HepG2 (cell line): ENCODE measurements around the gene OR1F1. TPM values are rescaled to one million over a fixed set of nuclear protein-coding genes. Genes with fewer than 3 reads are reported as not detected.

Source experiments
- EZH2 ChIP-seq: conservative IDR thresholded peaks from 2 replicates; pipeline ENCODE4 v1.6.1; 2012; ENCODE audit warnings: mild to moderate bottlenecking, low read depth, low read length, moderate library complexity
- FOXJ3 ChIP-seq: sonication (generic); formaldehyde crosslinking; IDR thresholded peaks from 2 replicates; pipeline ENCODE4 v1.4.0; 2020; ENCODE audit warnings: missing genetic modification reagents, mild to moderate bottlenecking, borderline replicate concordance
- KDM3A ChIP-seq: IDR thresholded peaks from 2 replicates; pipeline ENCODE4 v1.6.1; 2018; ENCODE audit warnings: low read depth, missing compliant biosample characterization
- KLF15 ChIP-seq: sonication (generic); formaldehyde crosslinking; IDR thresholded peaks from 2 replicates; pipeline ENCODE4 v1.8.1; 2023; ENCODE audit warnings: borderline replicate concordance, mild to moderate bottlenecking, inconsistent platforms, missing genetic modification reagents, mixed read lengths
- MAFF ChIP-seq: IDR thresholded peaks from 2 replicates; pipeline ENCODE4 v1.6.1; 2011; ENCODE audit warnings: low read depth, low read length, improper control_type of control experiment
- MXI1 ChIP-seq: IDR thresholded peaks from 3 replicates; pipeline ENCODE4 v1.6.1; 2012; ENCODE audit warnings: low read depth, low read length, inconsistent platforms, borderline replicate concordance
- NFRKB ChIP-seq: fragments of 450-650 bp; IDR thresholded peaks from 2 replicates; pipeline ENCODE4 v1.6.1; 2017
- NPAS2 ChIP-seq: sonication (generic); formaldehyde crosslinking; IDR thresholded peaks from 2 replicates; pipeline ENCODE4 v1.8.0; 2022; ENCODE audit warnings: mild to moderate bottlenecking, missing genetic modification reagents, borderline replicate concordance
- PHB2 ChIP-seq: fragments of 450-650 bp; IDR thresholded peaks from 2 replicates; pipeline ENCODE4 v1.6.1; 2018; ENCODE audit not compliant: partially characterized antibody
- RAD21 ChIP-seq: fragments of 450-650 bp; formaldehyde crosslinking; IDR thresholded peaks from 2 replicates; pipeline ENCODE4 v1.5.0; 2020; ENCODE audit warnings: mild to moderate bottlenecking
- TCF7 ChIP-seq: sonication (generic); IDR thresholded peaks from 2 replicates; pipeline ENCODE4 v1.6.1; 2016; ENCODE audit warnings: antibody characterized with exemption, low read depth
- YEATS4 ChIP-seq: sonication (generic); formaldehyde crosslinking; IDR thresholded peaks from 2 replicates; pipeline ENCODE4 v1.4.0; 2020; ENCODE audit warnings: missing genetic modification reagents, borderline replicate concordance
- YY1 ChIP-seq: IDR thresholded peaks from 2 replicates; pipeline ENCODE4 v1.6.1; 2011; ENCODE audit warnings: low read length, low read depth, moderate library complexity, mild to moderate bottlenecking; ENCODE audit not compliant: insufficient read depth, insufficient replicate concordance
- ZFP41 ChIP-seq: sonication (generic); formaldehyde crosslinking; IDR thresholded peaks from 2 replicates; pipeline ENCODE4 v1.4.0; 2020; ENCODE audit warnings: mild to moderate bottlenecking, missing genetic modification reagents, borderline replicate concordance
- ZNF329 ChIP-seq: sonication (generic); formaldehyde crosslinking; IDR thresholded peaks from 2 replicates; pipeline ENCODE4 v1.9.0; 2021; ENCODE audit warnings: low read depth, mild to moderate bottlenecking, missing genetic modification reagents
- ZNF530 ChIP-seq: sonication (generic); formaldehyde crosslinking; IDR thresholded peaks from 2 replicates; pipeline ENCODE4 v1.5.0; 2020; ENCODE audit warnings: low read depth, mild to moderate bottlenecking, missing genetic modification reagents
- ZNF644 ChIP-seq: IDR thresholded peaks from 2 replicates; pipeline ENCODE4 v1.6.1; 2016; ENCODE audit warnings: low read depth
- ZNF672 ChIP-seq: sonication (generic); formaldehyde crosslinking; IDR thresholded peaks from 2 replicates; pipeline ENCODE4 v1.8.1; 2022; ENCODE audit warnings: missing genetic modification reagents
- polyA plus RNA-seq, 8 experiments: library from polyadenylated mRNA; depleted of rRNA in 3 of 8; stranded (reverse) in 7 of 8; unstranded in 1 of 8; fragments of >200 nt; fragmentation: Illumina TruSeq in 4 of 8; extraction: Trizol in 4 of 8; gene quantifications; 2 replicates each; pipeline versions ENCODE4 v1.2.1 to v1.2.3, GENCODE V29; 2011 to 2016; ENCODE audit warnings: low read depth in 4 of 8, missing spikeins in 1 of 8, mixed read lengths in 1 of 8; ENCODE audit not compliant: insufficient read depth in 1 of 8
- total RNA-seq, 5 experiments: library from RNA; depleted of rRNA; stranded (reverse); fragments of >200 nt; fragmentation: Illumina TruSeq; extraction: Trizol; gene quantifications; 2 replicates each; pipeline ENCODE4 v1.2.3, GENCODE V29; 2016; ENCODE audit warnings: low read depth in 1 of 5
- TF ChIP-seq, protein P1 (sequence below): sonication (generic); formaldehyde crosslinking; IDR thresholded peaks from 2 replicates; pipeline ENCODE4 v1.9.0; 2022; ENCODE audit warnings: low read depth, missing genetic modification reagents
- TF ChIP-seq, protein P2 (sequence below): sonication (generic); formaldehyde crosslinking; IDR thresholded peaks from 2 replicates; pipeline ENCODE4 v1.8.0; 2022; ENCODE audit warnings: mild to moderate bottlenecking, missing genetic modification reagents; ENCODE audit not compliant: insufficient replicate concordance
- TF ChIP-seq, protein P3 (sequence below): IDR thresholded peaks from 2 replicates; pipeline ENCODE4 v1.6.1; 2016; ENCODE audit warnings: low read depth, control low read depth
- TF ChIP-seq, protein P4 (sequence below): IDR thresholded peaks from 2 replicates; pipeline ENCODE4 v1.6.1; 2016; ENCODE audit warnings: missing genetic modification reagents, missing compliant biosample characterization
- TF ChIP-seq, protein P5 (sequence below): sonication (generic); formaldehyde crosslinking; IDR thresholded peaks from 2 replicates; pipeline ENCODE4 v1.8.0; 2023; ENCODE audit warnings: mild to moderate bottlenecking, missing genetic modification reagents
- TF ChIP-seq, protein P6 (sequence below): sonication (generic); formaldehyde crosslinking; IDR thresholded peaks from 2 replicates; pipeline ENCODE4 v1.5.1; 2020; ENCODE audit warnings: missing genetic modification reagents, mild to moderate bottlenecking, borderline replicate concordance

The OR1F1 gene
- total and polyA plus RNA-seq, 2 of the 13 experiments (the other 11 are each of a cell fraction or from before 2014, with no cell fraction given) = 0.90 TPM; not detected in 1

DNA sequence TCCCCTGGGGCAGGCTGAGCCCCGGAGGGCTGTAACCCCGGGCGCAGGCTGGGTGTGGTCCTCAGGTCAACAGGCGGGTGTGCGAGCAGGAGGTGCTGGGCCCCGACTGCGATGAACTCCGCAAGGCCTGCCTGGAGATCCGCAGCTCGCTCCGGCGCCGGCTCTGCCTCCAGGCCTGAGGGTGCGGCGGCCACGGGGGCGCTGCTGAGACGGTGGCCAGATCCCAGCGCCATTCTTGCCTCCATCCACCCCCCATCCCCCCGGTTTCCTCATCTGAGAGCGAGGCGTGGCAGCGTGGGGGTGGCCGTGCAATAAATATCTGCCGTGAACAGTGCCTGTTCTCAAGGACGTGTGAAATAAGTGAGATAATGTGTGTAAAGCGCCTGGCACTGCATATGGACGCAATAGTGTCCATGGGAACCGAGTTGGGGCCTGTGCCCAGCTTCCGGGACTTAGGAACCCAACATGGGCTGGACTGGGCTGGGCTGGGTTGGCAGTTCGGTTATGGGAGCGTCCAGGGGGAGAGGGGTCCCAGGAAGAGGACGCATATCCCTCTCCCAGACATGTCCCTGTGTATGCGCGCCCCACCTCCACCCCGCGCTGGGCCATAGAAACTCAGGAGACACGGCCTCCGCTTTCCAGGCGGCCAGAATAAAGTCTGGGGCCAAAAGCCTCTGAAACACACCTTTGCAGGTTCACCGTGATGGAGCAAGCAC lies 38.2 kb upstream of the OR1F1 start (continued):
- TF ChIP-seq, protein P1, sequence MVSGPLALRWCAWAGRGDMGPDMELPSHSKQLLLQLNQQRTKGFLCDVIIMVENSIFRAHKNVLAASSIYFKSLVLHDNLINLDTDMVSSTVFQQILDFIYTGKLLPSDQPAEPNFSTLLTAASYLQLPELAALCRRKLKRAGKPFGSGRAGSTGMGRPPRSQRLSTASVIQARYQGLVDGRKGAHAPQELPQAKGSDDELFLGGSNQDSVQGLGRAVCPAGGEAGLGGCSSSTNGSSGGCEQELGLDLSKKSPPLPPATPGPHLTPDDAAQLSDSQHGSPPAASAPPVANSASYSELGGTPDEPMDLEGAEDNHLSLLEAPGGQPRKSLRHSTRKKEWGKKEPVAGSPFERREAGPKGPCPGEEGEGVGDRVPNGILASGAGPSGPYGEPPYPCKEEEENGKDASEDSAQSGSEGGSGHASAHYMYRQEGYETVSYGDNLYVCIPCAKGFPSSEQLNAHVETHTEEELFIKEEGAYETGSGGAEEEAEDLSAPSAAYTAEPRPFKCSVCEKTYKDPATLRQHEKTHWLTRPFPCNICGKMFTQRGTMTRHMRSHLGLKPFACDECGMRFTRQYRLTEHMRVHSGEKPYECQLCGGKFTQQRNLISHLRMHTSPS (CRISPR knock-in tag) = no peak
- TF ChIP-seq KDM3A = no peak
- TF ChIP-seq ZNF644 (CRISPR knock-in tag) = peak; percentile 28; the same call in 1 of the 2 replicates
- TF ChIP-seq MAFF = no peak
- TF ChIP-seq, protein P2, sequence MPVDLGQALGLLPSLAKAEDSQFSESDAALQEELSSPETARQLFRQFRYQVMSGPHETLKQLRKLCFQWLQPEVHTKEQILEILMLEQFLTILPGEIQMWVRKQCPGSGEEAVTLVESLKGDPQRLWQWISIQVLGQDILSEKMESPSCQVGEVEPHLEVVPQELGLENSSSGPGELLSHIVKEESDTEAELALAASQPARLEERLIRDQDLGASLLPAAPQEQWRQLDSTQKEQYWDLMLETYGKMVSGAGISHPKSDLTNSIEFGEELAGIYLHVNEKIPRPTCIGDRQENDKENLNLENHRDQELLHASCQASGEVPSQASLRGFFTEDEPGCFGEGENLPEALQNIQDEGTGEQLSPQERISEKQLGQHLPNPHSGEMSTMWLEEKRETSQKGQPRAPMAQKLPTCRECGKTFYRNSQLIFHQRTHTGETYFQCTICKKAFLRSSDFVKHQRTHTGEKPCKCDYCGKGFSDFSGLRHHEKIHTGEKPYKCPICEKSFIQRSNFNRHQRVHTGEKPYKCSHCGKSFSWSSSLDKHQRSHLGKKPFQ (CRISPR knock-in tag) = no peak
- TF ChIP-seq NPAS2 = no peak
- TF ChIP-seq MXI1 = no peak; the same call in 2 of the 3 replicates
- TF ChIP-seq, protein P3, sequence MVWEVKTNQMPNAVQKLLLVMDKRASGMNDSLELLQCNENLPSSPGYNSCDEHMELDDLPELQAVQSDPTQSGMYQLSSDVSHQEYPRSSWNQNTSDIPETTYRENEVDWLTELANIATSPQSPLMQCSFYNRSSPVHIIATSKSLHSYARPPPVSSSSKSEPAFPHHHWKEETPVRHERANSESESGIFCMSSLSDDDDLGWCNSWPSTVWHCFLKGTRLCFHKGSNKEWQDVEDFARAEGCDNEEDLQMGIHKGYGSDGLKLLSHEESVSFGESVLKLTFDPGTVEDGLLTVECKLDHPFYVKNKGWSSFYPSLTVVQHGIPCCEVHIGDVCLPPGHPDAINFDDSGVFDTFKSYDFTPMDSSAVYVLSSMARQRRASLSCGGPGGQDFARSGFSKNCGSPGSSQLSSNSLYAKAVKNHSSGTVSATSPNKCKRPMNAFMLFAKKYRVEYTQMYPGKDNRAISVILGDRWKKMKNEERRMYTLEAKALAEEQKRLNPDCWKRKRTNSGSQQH (CRISPR knock-in tag) = no peak
- TF ChIP-seq NFRKB = no peak
- 0 out of 2 replicates have a peak, but pooled peaks have one; percentile 24 for TF ChIP-seq RAD21 (CRISPR knock-in tag)
- TF ChIP-seq YY1 = peak; percentile 82
- 0 out of 2 replicates have a peak, but pooled peaks have one; percentile 7 for TF ChIP-seq YEATS4 (CRISPR knock-in tag)
- no peak for TF ChIP-seq ZFP41
- TF ChIP-seq EZH2 = no peak
- TF ChIP-seq TCF7 = no peak
- TF ChIP-seq, protein P4, sequence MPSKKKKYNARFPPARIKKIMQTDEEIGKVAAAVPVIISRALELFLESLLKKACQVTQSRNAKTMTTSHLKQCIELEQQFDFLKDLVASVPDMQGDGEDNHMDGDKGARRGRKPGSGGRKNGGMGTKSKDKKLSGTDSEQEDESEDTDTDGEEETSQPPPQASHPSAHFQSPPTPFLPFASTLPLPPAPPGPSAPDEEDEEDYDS (CRISPR knock-in tag) = no peak
- TF ChIP-seq ZNF329 (CRISPR knock-in tag) = no peak
- TF ChIP-seq, protein P5, sequence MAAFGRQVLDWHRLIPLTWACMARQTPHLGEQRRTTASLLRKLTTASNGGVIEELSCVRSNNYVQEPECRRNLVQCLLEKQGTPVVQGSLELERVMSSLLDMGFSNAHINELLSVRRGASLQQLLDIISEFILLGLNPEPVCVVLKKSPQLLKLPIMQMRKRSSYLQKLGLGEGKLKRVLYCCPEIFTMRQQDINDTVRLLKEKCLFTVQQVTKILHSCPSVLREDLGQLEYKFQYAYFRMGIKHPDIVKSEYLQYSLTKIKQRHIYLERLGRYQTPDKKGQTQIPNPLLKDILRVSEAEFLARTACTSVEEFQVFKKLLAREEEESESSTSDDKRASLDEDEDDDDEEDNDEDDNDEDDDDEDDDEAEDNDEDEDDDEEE (CRISPR knock-in tag) = no peak
- TF ChIP-seq FOXJ3 (CRISPR knock-in tag) = no peak
- TF ChIP-seq PHB2 = no peak
- TF ChIP-seq ZNF530 (CRISPR knock-in tag) = no peak
- no peak for TF ChIP-seq ZNF672 (CRISPR knock-in tag)
- TF ChIP-seq, protein P6, sequence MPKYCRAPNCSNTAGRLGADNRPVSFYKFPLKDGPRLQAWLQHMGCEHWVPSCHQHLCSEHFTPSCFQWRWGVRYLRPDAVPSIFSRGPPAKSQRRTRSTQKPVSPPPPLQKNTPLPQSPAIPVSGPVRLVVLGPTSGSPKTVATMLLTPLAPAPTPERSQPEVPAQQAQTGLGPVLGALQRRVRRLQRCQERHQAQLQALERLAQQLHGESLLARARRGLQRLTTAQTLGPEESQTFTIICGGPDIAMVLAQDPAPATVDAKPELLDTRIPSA (CRISPR knock-in tag) = no peak
- TF ChIP-seq KLF15 = no peak
